Measurements from ENCODE around the gene TRAPPC8. TPM values are rescaled to one million over a fixed set of nuclear protein-coding genes. Genes with fewer than 3 reads are reported as not detected.

Gene TRAPPC8
- total and polyA plus RNA-seq, 11 donors: 9.5 to 41.9 (median 29.4) TPM

GRCh38 chr18:31825772-31826171 lies 117.2 kb downstream of the TRAPPC8 start:
- Histone ChIP-seq H3K27ac (no peak overlapping the region), H3K9me3 (no peaks in the 10 kb centered on the region), H3K36me3 (peaks cover 0 to 29% (median 17%) of the 10 kb centered on the region in 9 donors), H3K4me1 (peaks cover 0 to 6% (median 0%) of the 10 kb centered on the region in 12 donors), H3K27me3 (no peaks in the 10 kb centered on the region), H3K4me3 (no peak overlapping the region)
- ATAC-seq (no peak), DNase-seq (no peak)
- intact Hi-C loops (cut with DNase I): loop anchor here in 2 of 10 donors (10.0 kb wide), 1 partner anchor 149 kb away; no protein-coding TSS in a partner anchor
- WGBS, 4 donors: 56 to 68% (median 63%) methylated on average over 3 of the region's 3 CpGs
- TF ChIP-seq POLR2A (IDR thresholded peaks at IDR 0.05) (no peak), CTCF (IDR thresholded peaks at IDR 0.05) (no peak)

GRCh38 chr18:31821545-31822171 lies 121.3 kb downstream of the TRAPPC8 start:
- no peak for ATAC-seq
- 14 to 21% (median 15%) methylated on average over 8 of the region's 8 CpGs for WGBS, 4 donors
- intact Hi-C loops (cut with DNase I): loop anchor here in 3 of 10 donors (5.0 to 10.0 kb wide), 2 partner anchors 153 to 264 kb away; no protein-coding TSS in a partner anchor

GRCh38 chr18:31819925-31820229 lies 123.1 kb downstream of the TRAPPC8 start:
- peaks cover 0 to 6% (median 0%) of the 10 kb centered on the region in 12 donors for H3K4me1 ChIP-seq
- intact Hi-C loops (cut with DNase I): loop anchor here (2.0 to 10.0 kb wide), 6 partner anchors 78 to 265 kb away; no protein-coding TSS in a partner anchor
- TF ChIP-seq POLR2A (IDR thresholded peaks at IDR 0.05) (no peak), CTCF (IDR thresholded peaks at IDR 0.05) (peak in 3 of 12 donors; percentile 0 to 10 (median 2))
- WGBS, 4 donors: 93 to 100% (median 98%) methylated on average over 1 of the region's 1 CpG
- H3K36me3 ChIP-seq: no peaks in the 10 kb centered on the region
- no peak overlapping the region for H3K27ac ChIP-seq
- H3K4me3 ChIP-seq: no peak overlapping the region
- no peaks in the 10 kb centered on the region for H3K27me3 ChIP-seq
- no peaks in the 10 kb centered on the region for H3K9me3 ChIP-seq
- DNase-seq (no peak), ATAC-seq (no peak)

More at GRCh38 chr18:31821545-31822171, 121.3 kb downstream of the TRAPPC8 start:
- Histone ChIP-seq H3K27me3 (no peaks in the 10 kb centered on the region), H3K4me3 (no peak overlapping the region), H3K9me3 (no peaks in the 10 kb centered on the region), H3K27ac (no peak overlapping the region), H3K36me3 (no peaks in the 10 kb centered on the region), H3K4me1 (peaks cover 0 to 6% (median 0%) of the 10 kb centered on the region in 12 donors)
- no peak for DNase-seq
- TF ChIP-seq CTCF (IDR thresholded peaks at IDR 0.05) (no peak), POLR2A (IDR thresholded peaks at IDR 0.05) (no peak)

- Histone ChIP-seq H3K36me3 (no peaks in the 10 kb centered on the region), H3K27ac (no peak overlapping the region), H3K4me3 (no peak overlapping the region), H3K9me3 (no peaks in the 10 kb centered on the region), H3K4me1 (peaks cover 0 to 6% (median 0%) of the 10 kb centered on the region in 12 donors), H3K27me3 (no peaks in the 10 kb centered on the region)
- DNase-seq (no peak), ATAC-seq (peak in 1 of 4 donors; percentile 56)
- intact Hi-C loops (cut with DNase I): loop anchor here (2.0 to 5.0 kb wide), 5 partner anchors 77 to 265 kb away; no protein-coding TSS in a partner anchor
- peak; percentile 53 to 79 (median 70) for TF ChIP-seq CTCF (IDR thresholded peaks at IDR 0.05)
- TF ChIP-seq POLR2A (IDR thresholded peaks at IDR 0.05): no peak
- 59 to 69% (median 67%) methylated on average over 11 of the region's 11 CpGs for WGBS, 4 donors
Measured at GRCh38 chr18:31819106-31819924, 123.6 kb downstream of the TRAPPC8 start.
